GM12878 (cell line): ENCODE data around the gene RIPOR3. TPM values are rescaled to one million over a fixed set of nuclear protein-coding genes. Genes with fewer than 3 reads are reported as not detected.

ENCODE experiments used
- ATAC-seq: fragments of 200-7000 bp; cut with Tn5 transposase; 3 replicates; pipeline ENCODE4 v1.9.1; 2020; ENCODE audit warnings: mild to moderate bottlenecking, moderate library complexity
- BruUV-seq: library from RNA; stranded (reverse); fragments of 400-500 nt; replicated peaks from 2 replicates; lab custom pipeline; 2021; lab: Mats Ljungman, UMichigan
- CTCF ChIA-PET: fragments of 300-600 bp; sonication (Branson Sonifier 250); formaldehyde crosslinking; extraction: SDS; loops from one replicate; lab custom pipeline; 2021; ENCODE audit warnings: inconsistent platforms; lab: Yijun Ruan, JAX
- POLR2A ChIA-PET: fragments of 350-600 bp; formaldehyde crosslinking; extraction: SDS; loops from one replicate; lab custom pipeline; 2021; ENCODE audit warnings: inconsistent platforms; lab: Charles Lee
- RAD21 ChIA-PET: fragments of 300-600 bp; sonication (Branson Sonifier 250); formaldehyde crosslinking; loops from one replicate; lab custom pipeline; 2023; ENCODE audit warnings: antibody characterized with exemption; ENCODE audit not compliant: unreplicated experiment; lab: Charles Lee
- SMC1A ChIA-PET: fragments of 300-600 bp; sonication (Branson Sonifier 250); formaldehyde crosslinking; loops from one replicate; lab custom pipeline; 2023; ENCODE audit not compliant: unreplicated experiment, uncharacterized antibody; lab: Charles Lee
- DNase-seq: peaks from one replicate; pipeline ENCODE4 v3.0.0-alpha.2; 2011; ENCODE audit warnings: low read depth, low spot score
- FAIRE-seq: peaks from 3 replicates; lab custom pipeline; 2011; peaks lifted over from hg19 to GRCh38; lab: Jason Lieb, UNC
- H2AFZ ChIP-seq: 2 replicates; pipeline ENCODE4 v1.6.0; 2011; ENCODE audit warnings: low read depth, low read length, control low read depth; ENCODE audit not compliant: control insufficient read depth
- H3K27ac ChIP-seq: 2 replicates; pipeline ENCODE4 v1.5.1; 2011; ENCODE audit warnings: control low read depth; ENCODE audit not compliant: control insufficient read depth, insufficient read depth
- H3K27me3 ChIP-seq, 2 experiments: replicated peaks in 1 of 2; 2 replicates each; pipeline versions ENCODE4 v1.6.0 to v1.6.1; 2011; ENCODE audit warnings: low read length in 1 of 2; ENCODE audit not compliant: control insufficient read depth in 2 of 2, insufficient read depth in 2 of 2
- H3K36me3 ChIP-seq, 2 experiments: 2 replicates each; pipeline ENCODE4 v1.5.1; 2011; ENCODE audit warnings: low read length in 1 of 2; ENCODE audit not compliant: control insufficient read depth in 2 of 2, insufficient read depth in 2 of 2
- H3K4me1 ChIP-seq: 2 replicates; pipeline ENCODE4 v1.6.1; 2011; ENCODE audit warnings: mild to moderate bottlenecking, low read length, moderate library complexity, mixed read lengths; ENCODE audit not compliant: control insufficient read depth, insufficient read depth
- H3K4me2 ChIP-seq: 2 replicates; pipeline ENCODE4 v1.6.0; 2011; ENCODE audit warnings: control low read depth; ENCODE audit not compliant: control insufficient read depth, insufficient read depth
- H3K4me3 ChIP-seq: fragments of 200-600 bp; sonication (generic); 2 replicates; pipeline ENCODE4 v1.5.1; 2016
- H3K79me2 ChIP-seq: 2 replicates; pipeline ENCODE4 v1.6.0; 2011; ENCODE audit warnings: low read length; ENCODE audit not compliant: control insufficient read depth, insufficient read depth
- H3K9ac ChIP-seq: 2 replicates; pipeline ENCODE4 v1.8.0; 2011; ENCODE audit warnings: low read length, control low read depth, mixed read lengths; ENCODE audit not compliant: control insufficient read depth, insufficient read depth
- H3K9me3 ChIP-seq: replicated peaks from 3 replicates; pipeline ENCODE4 v1.5.1; 2011; ENCODE audit warnings: mild to moderate bottlenecking, low read length; ENCODE audit not compliant: control insufficient read depth, insufficient read depth
- H4K20me1 ChIP-seq: 2 replicates; pipeline ENCODE4 v1.6.0; 2011; ENCODE audit not compliant: control insufficient read depth, insufficient read depth
- IKZF1 ChIP-seq: fragments of 450-650 bp; conservative IDR thresholded peaks from 2 replicates; pipeline ENCODE4 v1.6.1; 2017; ENCODE audit warnings: antibody characterized with exemption, mild to moderate bottlenecking
- NFYA ChIP-seq: IDR thresholded peaks from 2 replicates; pipeline ENCODE4 v1.6.1; 2011; ENCODE audit warnings: low read depth, mild to moderate bottlenecking, low read length, improper control_type of control experiment, borderline replicate concordance
- ZNF622 ChIP-seq: fragments of 450-650 bp; IDR thresholded peaks from 2 replicates; pipeline ENCODE4 v1.6.1; 2017; ENCODE audit warnings: mild to moderate bottlenecking, inconsistent platforms
- WGBS: methylation state at CpG from one replicate; pipeline ENCODE4 v1.1.6; 2016; ENCODE audit warnings: low lambda C conversion rate; ENCODE audit not compliant: insufficient replicate concordance, insufficient coverage; ENCODE audit errors: missing lambda C conversion rate; 5-methylcytosine and 5-hydroxymethylcytosine counted together
- in situ Hi-C: fragments of 300-500 bp; cut with MboI; formaldehyde crosslinking; loops from 9 replicates; pipeline ENCODE4 v1.14.3; 2018; ENCODE audit warnings: mixed read lengths
- intact Hi-C: fragments of 100-400 bp; cut with micrococcal nuclease; formaldehyde crosslinking; loops from one replicate; pipeline ENCODE4 v1.14.2; 2022; ENCODE audit not compliant: unreplicated experiment
- polyA plus RNA-seq, 11 experiments: library from polyadenylated mRNA; depleted of rRNA in 4 of 11; unstranded in 6 of 11; stranded (reverse) in 5 of 11; fragments of >200 nt; fragmentation: Nextera tagmentation in 4 of 11; fragmentation: Illumina TruSeq in 1 of 11; extraction: Ambion mirVana in 4 of 11; extraction: Trizol in 1 of 11; gene quantifications; 1 replicate in 1 of 11; 2 replicates in 10 of 11; pipeline versions ENCODE4 v1.2.1 to v1.2.3, GENCODE V29; 2011 to 2016; ENCODE audit warnings: inconsistent platforms in 2 of 11, missing spikeins in 2 of 11, low read depth in 1 of 11
- total RNA-seq, 4 experiments: library from RNA; depleted of rRNA in 3 of 4; stranded (reverse); fragments of >200 nt in 3 of 4; fragmentation: Illumina TruSeq in 1 of 4; extraction: Trizol in 1 of 4; gene quantifications; 2 replicates each; pipeline versions ENCODE4 v1.2.1 to v1.2.3, GENCODE V29; 2013 to 2021
- TF ChIP-seq, protein P1 (sequence below): IDR thresholded peaks from 2 replicates; pipeline ENCODE4 v1.6.1; 2012; ENCODE audit warnings: low read depth, low read length, improper control_type of control experiment
- TF ChIP-seq, protein P2 (sequence below), 3 experiments: IDR thresholded peaks in 2 of 3; conservative IDR thresholded peaks in 1 of 3; 2 replicates each; pipeline ENCODE4 v1.5.1; 2011; ENCODE audit warnings: low read depth in 3 of 3, low read length in 3 of 3, mild to moderate bottlenecking in 3 of 3, control low read depth in 2 of 3, moderate library complexity in 2 of 3, inconsistent platforms in 1 of 3, mixed read lengths in 1 of 3; ENCODE audit not compliant: control insufficient read depth in 2 of 3, insufficient read depth in 1 of 3; ENCODE audit errors: extremely low read depth in 1 of 3

The RIPOR3 gene
- total and polyA plus RNA-seq, 10 of the 15 experiments (the other 5 are each of a cell fraction or from before 2014, with no cell fraction given) = 0.04 to 0.55 (median 0.12) TPM; not detected in 6

DNA sequence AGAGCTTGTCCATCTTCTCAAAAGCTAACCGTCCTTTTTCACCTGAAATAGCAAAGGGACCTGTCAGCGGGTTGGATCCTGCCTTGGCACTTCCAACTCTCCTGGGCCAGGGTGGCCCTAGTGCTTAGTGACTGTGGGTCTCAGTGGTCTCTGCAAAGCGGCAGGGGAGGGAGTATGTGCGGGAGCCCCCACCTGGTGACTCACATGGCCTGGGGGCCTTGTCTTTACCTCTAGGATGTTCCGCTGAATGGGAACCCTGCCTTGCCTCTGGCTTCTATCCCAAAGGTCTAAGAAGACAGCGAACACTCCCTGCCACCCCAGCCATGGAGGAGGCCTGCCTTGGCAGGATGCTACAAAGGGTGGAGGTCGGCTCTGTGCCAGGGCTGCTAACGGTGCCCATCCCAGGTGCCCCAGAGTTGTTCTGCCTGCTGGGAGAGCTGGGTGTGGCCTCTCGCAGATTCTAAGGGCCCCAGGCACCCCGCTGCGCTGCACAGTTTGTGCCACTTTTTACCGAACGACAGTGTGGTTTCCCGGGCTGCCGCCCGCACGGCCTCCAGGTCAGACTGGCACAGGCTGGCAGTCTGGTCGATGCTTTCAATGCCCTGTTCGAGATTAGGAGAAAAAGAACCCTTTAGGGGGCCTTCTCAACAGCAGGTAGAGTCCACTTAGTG is 103.9 kb downstream of the RIPOR3 start:
- no peak for DNase-seq
- Histone ChIP-seq H2AFZ (no peak overlapping the region), H3K79me2 (no peaks in the 10 kb centered on the region), H3K4me1 (no peaks in the 10 kb centered on the region), H3K36me3 (peaks cover 25 to 41% of the 10 kb centered on the region in 2 experiments), H3K27me3 (no peaks in the 10 kb centered on the region), H3K9ac (no peak overlapping the region), H3K4me3 (no peak overlapping the region), H3K4me2 (no peak overlapping the region), H3K9me3 (no peaks in the 10 kb centered on the region), H4K20me1 (no peaks in the 10 kb centered on the region), H3K27ac (no peak overlapping the region)
- in situ Hi-C loops (no loop called here), intact Hi-C loops (no loop called here)
- WGBS = 92% methylated on average over 19 of the region's 19 CpGs
- ATAC-seq = no peak; the same call in 2 of the 3 replicates
- ChIA-PET SMC1A (interaction anchor here (0.9 to 1.4 kb wide), 5 partner anchors 8 to 119 kb away, joined by 3 read pairs; no protein-coding TSS in a partner anchor), POLR2A (interaction anchor here (1.2 kb wide), 1 partner anchor 76 kb away, joined by 3 read pairs; no protein-coding TSS in a partner anchor), CTCF (interaction anchor here (0.6 to 5.8 kb wide), 28 partner anchors 10 to 400 kb away, joined by 3 to 36 read pairs (median 5); partner anchors contain the start of gene PTPN1), RAD21 (interaction anchor here (1.1 kb wide), 1 partner anchor 104 kb away, joined by 6 read pairs; no protein-coding TSS in a partner anchor)
- TF ChIP-seq, protein P1, sequence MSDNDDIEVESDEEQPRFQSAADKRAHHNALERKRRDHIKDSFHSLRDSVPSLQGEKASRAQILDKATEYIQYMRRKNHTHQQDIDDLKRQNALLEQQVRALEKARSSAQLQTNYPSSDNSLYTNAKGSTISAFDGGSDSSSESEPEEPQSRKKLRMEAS = no peak
- TF ChIP-seq NFYA = no peak
- TF ChIP-seq ZNF622 = no peak
- TF ChIP-seq, protein P2, sequence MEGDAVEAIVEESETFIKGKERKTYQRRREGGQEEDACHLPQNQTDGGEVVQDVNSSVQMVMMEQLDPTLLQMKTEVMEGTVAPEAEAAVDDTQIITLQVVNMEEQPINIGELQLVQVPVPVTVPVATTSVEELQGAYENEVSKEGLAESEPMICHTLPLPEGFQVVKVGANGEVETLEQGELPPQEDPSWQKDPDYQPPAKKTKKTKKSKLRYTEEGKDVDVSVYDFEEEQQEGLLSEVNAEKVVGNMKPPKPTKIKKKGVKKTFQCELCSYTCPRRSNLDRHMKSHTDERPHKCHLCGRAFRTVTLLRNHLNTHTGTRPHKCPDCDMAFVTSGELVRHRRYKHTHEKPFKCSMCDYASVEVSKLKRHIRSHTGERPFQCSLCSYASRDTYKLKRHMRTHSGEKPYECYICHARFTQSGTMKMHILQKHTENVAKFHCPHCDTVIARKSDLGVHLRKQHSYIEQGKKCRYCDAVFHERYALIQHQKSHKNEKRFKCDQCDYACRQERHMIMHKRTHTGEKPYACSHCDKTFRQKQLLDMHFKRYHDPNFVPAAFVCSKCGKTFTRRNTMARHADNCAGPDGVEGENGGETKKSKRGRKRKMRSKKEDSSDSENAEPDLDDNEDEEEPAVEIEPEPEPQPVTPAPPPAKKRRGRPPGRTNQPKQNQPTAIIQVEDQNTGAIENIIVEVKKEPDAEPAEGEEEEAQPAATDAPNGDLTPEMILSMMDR (IDR thresholded peaks at IDR 0.05 in 2 of 3, conservative IDR thresholded peaks at IDR 0.05 in 1 of 3; ENCODE audit: control insufficient read depth in 2 of 3, extremely low read depth in 1 of 3, insufficient read depth in 1 of 3, low read depth in 3 of 3, low read length in 3 of 3) = no peak
- no peak for TF ChIP-seq IKZF1
- no TSS peak for BruUV-seq
- no peak for FAIRE-seq
